NCI-H1048 (cell line): Measurements from ENCODE around the gene PSAPL1.

ENCODE experiments used
- DNase-seq: peaks from one replicate; lab custom pipeline; 2025; lab: John Stamatoyannopoulos, UW

The PSAPL1 gene

GRCh38 chr4:7434766-7435150 lies at the start of gene PSAPL1:
TSS of gene PSAPL1 (minus strand) at chr4:7434930. CDS start at chr4:7434879, 51 bp downstream.
- DNase-seq = no peak

- no peak for DNase-seq
Measured at GRCh38 chr4:7481227-7481626, 46.5 kb upstream of the PSAPL1 start.

GRCh38 chr4:7480423-7480822 lies 45.7 kb upstream of the PSAPL1 start:
- DNase-seq = no peak

- DNase-seq = no peak
Measured at GRCh38 chr4:7478665-7479064, 43.9 kb upstream of the PSAPL1 start.

- no peak for DNase-seq
Measured at GRCh38 chr4:7477695-7478094, 43.0 kb upstream of the PSAPL1 start.

GRCh38 chr4:7476820-7477219 lies 42.1 kb upstream of the PSAPL1 start:
- no peak for DNase-seq

- no peak for DNase-seq
Measured at GRCh38 chr4:7475207-7475606, 40.5 kb upstream of the PSAPL1 start.

GRCh38 chr4:7474320-7474719 lies 39.6 kb upstream of the PSAPL1 start:
- no peak for DNase-seq

- DNase-seq = no peak
Measured at GRCh38 chr4:7473081-7473480, 38.4 kb upstream of the PSAPL1 start.

- DNase-seq = no peak
Measured at GRCh38 chr4:7472442-7473013, 37.8 kb upstream of the PSAPL1 start.

GRCh38 chr4:7470522-7471128 lies 35.9 kb upstream of the PSAPL1 start:
- DNase-seq = no peak

GRCh38 chr4:7470111-7470510 lies 35.4 kb upstream of the PSAPL1 start:
- DNase-seq = no peak

- no peak for DNase-seq
Measured at GRCh38 chr4:7469023-7469422, 34.3 kb upstream of the PSAPL1 start.

- DNase-seq = no peak
Measured at GRCh38 chr4:7467471-7467870, 32.7 kb upstream of the PSAPL1 start.

GRCh38 chr4:7466904-7467303 lies 32.2 kb upstream of the PSAPL1 start:
- no peak for DNase-seq

GRCh38 chr4:7466215-7466614 lies 31.5 kb upstream of the PSAPL1 start:
- no peak for DNase-seq

- no peak for DNase-seq
Measured at GRCh38 chr4:7465017-7465416, 30.3 kb upstream of the PSAPL1 start.

- DNase-seq = no peak
Measured at GRCh38 chr4:7464259-7464655, 29.5 kb upstream of the PSAPL1 start.

GRCh38 chr4:7463566-7464258 lies 29.0 kb upstream of the PSAPL1 start:
- DNase-seq = no peak

- no peak for DNase-seq
Measured at GRCh38 chr4:7462509-7462971, 27.8 kb upstream of the PSAPL1 start.

- no peak for DNase-seq
Measured at GRCh38 chr4:7461230-7461629, 26.5 kb upstream of the PSAPL1 start.

- DNase-seq = no peak
Measured at GRCh38 chr4:7460566-7460965, 25.8 kb upstream of the PSAPL1 start.

GRCh38 chr4:7459471-7459870 lies 24.7 kb upstream of the PSAPL1 start:
- DNase-seq = no peak

- DNase-seq = no peak
Measured at GRCh38 chr4:7458477-7458876, 23.7 kb upstream of the PSAPL1 start.
